Gastrocnemius medialis (tissue), 4 donors: ENCODE data around the gene WNT3A. TPM values are rescaled to one million over a fixed set of nuclear protein-coding genes. Genes with fewer than 3 reads are reported as not detected.

Source experiments
- ATAC-seq, 2 donors: fragments of 150-250 bp; one replicate each; pipeline ENCODE4 v1.9.1; 2016
- DNase-seq, 2 donors: peaks; one replicate each; pipeline ENCODE4 v3.0.0-alpha.2; 2019
- H3K27ac ChIP-seq, 4 donors: fragments of 200-600 bp; sonication (generic); 1 replicate in 1 of 4; 2 replicates in 3 of 4; pipeline ENCODE4 v1.5.1; 2016 to 2018; ENCODE audit warnings: mild to moderate bottlenecking in 2 of 4, moderate library complexity in 1 of 4
- H3K27me3 ChIP-seq, 3 donors: fragments of 200-600 bp; sonication (generic) in 2 of 3; 1 replicate in 1 of 3; 2 replicates in 2 of 3; pipeline versions ENCODE4 v1.5.1 to v1.6.0; 2016 to 2019; ENCODE audit warnings: mild to moderate bottlenecking in 1 of 3, moderate library complexity in 1 of 3
- H3K36me3 ChIP-seq, 2 donors: fragments of 200-600 bp; sonication (generic) in 1 of 2; one replicate each; pipeline ENCODE4 v1.5.1; 2017 to 2018
- H3K4me1 ChIP-seq, 2 donors: fragments of 200-600 bp; sonication (generic) in 1 of 2; one replicate each; pipeline ENCODE4 v1.5.1; 2016 to 2017; ENCODE audit warnings: mild to moderate bottlenecking in 2 of 2
- H3K4me3 ChIP-seq, 4 donors: fragments of 200-600 bp; sonication (generic) in 3 of 4; 1 replicate in 1 of 4; 2 replicates in 3 of 4; pipeline ENCODE4 v1.5.1; 2016 to 2019; ENCODE audit warnings: mild to moderate bottlenecking in 2 of 4
- H3K9me3 ChIP-seq, 3 donors: fragments of 200-600 bp; sonication (generic) in 2 of 3; 1 replicate in 1 of 3; 2 replicates in 2 of 3; pipeline ENCODE4 v1.5.1; 2016 to 2019
- POLR2A ChIP-seq, 2 donors: fragments of 450-650 bp; IDR thresholded peaks; one replicate each; pipeline ENCODE4 v1.6.1; 2017; ENCODE audit warnings: antibody characterized with exemption in 2 of 2, mild to moderate bottlenecking in 2 of 2, moderate library complexity in 2 of 2
- in situ Hi-C, 4 donors: fragments of 200-750 bp; cut with MboI; loops; one replicate each; pipeline versions ENCODE4 v1.15.0 to v1.8.0; 2017; ENCODE audit warnings: low sequenced_read_pairs in 4 of 4
- intact Hi-C: fragments of 100-400 bp; cut with DNase I; formaldehyde crosslinking; loops from one replicate; pipeline ENCODE4 v1.15.1; 2023; ENCODE audit warnings: low total_unique reads
- total RNA-seq, 4 donors: library from RNA; depleted of rRNA; stranded (reverse); fragments of >200 nt; gene quantifications; one replicate each; pipeline versions ENCODE4 v1.1.0 to v1.2.3, GENCODE V29; 2016
- TF ChIP-seq, protein P1 (sequence below), 5 experiments: fragments of 450-650 bp in 3 of 5; fragments of 200-600 bp in 2 of 5; sonication (generic) in 2 of 5; IDR thresholded peaks in 4 of 5; conservative IDR thresholded peaks in 1 of 5; 1 replicate in 4 of 5; 2 replicates in 1 of 5; pipeline ENCODE4 v1.5.1; 2016 to 2019; ENCODE audit warnings: antibody characterized with exemption in 5 of 5, mild to moderate bottlenecking in 3 of 5, moderate library complexity in 3 of 5

WNT3A gene
- total RNA-seq, 4 donors from 2014 or later, result not detected

GRCh38 chr1:228082214-228082917 lies 75.6 kb downstream of the WNT3A start, which contains the start of gene ARF1:
ARF1 (plus strand) TSS chr1:228082708; CDS start chr1:228097115, 14,407 bp downstream.
- intact Hi-C loops, result loop anchor here (1.0 to 10.0 kb wide), 7 partner anchors 21 to 1542 kb away; partner anchors contain the start of genes C1orf35, COQ8A, GUK1 and TAF5L
- in situ Hi-C loops, result loop anchor here in 1 of 4 donors (25.0 kb wide), 1 partner anchor 320 kb away; no protein-coding TSS in a partner anchor
- H3K4me3 ChIP-seq, result peak within 1 kb of the TSS; percentile 70 to 94 (median 93)
- peak; percentile 94 to 97 for TF ChIP-seq POLR2A (IDR thresholded peaks at IDR 0.05)
- TF ChIP-seq, protein P1, sequence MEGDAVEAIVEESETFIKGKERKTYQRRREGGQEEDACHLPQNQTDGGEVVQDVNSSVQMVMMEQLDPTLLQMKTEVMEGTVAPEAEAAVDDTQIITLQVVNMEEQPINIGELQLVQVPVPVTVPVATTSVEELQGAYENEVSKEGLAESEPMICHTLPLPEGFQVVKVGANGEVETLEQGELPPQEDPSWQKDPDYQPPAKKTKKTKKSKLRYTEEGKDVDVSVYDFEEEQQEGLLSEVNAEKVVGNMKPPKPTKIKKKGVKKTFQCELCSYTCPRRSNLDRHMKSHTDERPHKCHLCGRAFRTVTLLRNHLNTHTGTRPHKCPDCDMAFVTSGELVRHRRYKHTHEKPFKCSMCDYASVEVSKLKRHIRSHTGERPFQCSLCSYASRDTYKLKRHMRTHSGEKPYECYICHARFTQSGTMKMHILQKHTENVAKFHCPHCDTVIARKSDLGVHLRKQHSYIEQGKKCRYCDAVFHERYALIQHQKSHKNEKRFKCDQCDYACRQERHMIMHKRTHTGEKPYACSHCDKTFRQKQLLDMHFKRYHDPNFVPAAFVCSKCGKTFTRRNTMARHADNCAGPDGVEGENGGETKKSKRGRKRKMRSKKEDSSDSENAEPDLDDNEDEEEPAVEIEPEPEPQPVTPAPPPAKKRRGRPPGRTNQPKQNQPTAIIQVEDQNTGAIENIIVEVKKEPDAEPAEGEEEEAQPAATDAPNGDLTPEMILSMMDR (IDR thresholded peaks at IDR 0.05 in 4 of 5, conservative IDR thresholded peaks at IDR 0.05 in 1 of 5), result peak in 2 of 5 experiments; percentile 14 to 42
- peak; percentile 83 to 86 for DNase-seq
- no peaks in the 10 kb centered on the region for H3K9me3 ChIP-seq
- H3K27ac ChIP-seq, result peak within 1 kb of the TSS; percentile 89 to 96 (median 92)
- peaks cover 42 to 47% of the 10 kb centered on the region in 2 donors for H3K4me1 ChIP-seq
- ATAC-seq, result peak; percentile 75 to 76
- H3K36me3 ChIP-seq, result no peaks in the 10 kb centered on the region
- H3K27me3 ChIP-seq, result no peaks in the 10 kb centered on the region

DNA sequence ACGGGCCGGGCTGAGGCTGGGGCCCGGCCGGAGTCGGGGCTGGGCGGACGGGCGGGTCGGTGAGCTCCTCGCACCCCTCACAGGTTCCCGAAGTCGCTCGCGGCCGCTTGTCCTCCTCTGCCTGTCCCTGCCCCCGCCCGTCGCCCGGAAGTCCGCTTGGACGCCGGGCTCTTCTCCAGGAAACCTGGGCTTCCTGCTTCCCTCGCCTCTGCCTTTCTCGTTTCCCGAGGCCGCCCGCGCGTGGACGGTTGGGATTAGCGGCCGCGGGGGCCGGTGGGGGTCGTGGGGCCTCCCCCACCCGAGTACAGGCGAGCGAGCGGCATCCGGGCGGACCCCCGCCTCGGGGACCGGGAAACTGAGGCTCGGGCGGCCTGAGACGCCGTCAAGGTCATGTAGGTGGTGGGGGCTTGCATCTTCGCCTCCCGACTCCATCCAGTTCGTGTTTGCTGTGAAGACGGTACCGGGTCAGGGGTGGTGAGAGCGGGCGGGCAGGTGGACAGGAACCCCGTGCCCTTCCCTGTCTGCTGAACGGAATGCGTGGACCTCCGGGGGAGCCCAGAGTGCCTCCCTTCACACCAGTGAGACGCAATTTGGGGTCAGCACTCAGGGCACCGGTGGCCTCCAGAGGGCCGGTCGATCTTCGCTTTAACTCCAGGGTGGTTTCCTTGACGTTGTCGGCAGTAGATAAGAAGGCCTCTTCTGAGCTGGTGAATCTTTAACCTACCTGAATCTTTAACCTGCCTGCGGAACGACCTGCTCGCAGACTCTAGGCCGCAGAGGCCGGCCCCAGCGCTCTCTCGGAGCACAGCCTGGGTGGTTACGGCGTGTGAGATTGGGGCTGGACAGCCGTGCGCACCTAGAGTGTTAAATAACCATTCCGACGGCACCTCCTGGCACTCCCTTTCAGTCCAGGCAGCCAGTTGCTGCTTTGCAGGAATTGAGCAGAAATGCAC lies 76.4 kb downstream of the WNT3A start:
- peak; percentile 34 to 57 for DNase-seq

DNA sequence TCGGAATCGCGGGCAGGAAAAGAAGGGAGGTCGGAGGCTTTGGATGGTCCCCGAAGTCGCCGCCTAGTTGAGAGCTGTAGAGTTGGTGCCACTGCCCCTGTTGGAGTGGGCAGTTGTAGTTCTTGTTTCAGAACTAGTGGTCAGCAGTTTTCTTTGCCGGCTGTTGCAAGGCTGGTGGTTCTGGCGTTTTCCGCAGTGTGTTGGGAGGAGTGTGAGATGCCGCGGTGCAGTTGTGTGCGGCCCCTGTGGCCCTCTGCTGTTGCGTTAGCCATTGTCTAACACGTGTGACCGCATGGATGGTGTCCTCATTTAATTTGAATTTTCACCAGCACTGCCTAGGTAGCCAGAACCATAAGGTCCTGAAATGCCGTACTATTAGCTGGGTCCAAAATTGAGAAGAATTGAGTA lies 77.1 kb downstream of the WNT3A start:
- no peaks in the 10 kb centered on the region for H3K36me3 ChIP-seq
- peaks cover 57 to 62% of the 10 kb centered on the region in 2 donors for H3K4me1 ChIP-seq
- DNase-seq (peak in 1 of 2 donors; percentile 60), ATAC-seq (peak; percentile 13 to 36)
- H3K27me3 ChIP-seq, result no peaks in the 10 kb centered on the region
- intact Hi-C loops, result loop anchor here (1.0 to 10.0 kb wide), 6 partner anchors 24 to 1541 kb away; partner anchors contain the start of genes COQ8A, GUK1, TAF5L and URB2
- no peaks in the 10 kb centered on the region for H3K9me3 ChIP-seq
- in situ Hi-C loops, result loop anchor here in 1 of 4 donors (25.0 kb wide), 1 partner anchor 322 kb away; no protein-coding TSS in a partner anchor
- H3K27ac ChIP-seq, result peak overlapping the region; percentile 89 to 96 (median 92)
- TF ChIP-seq, protein P1 (IDR thresholded peaks at IDR 0.05 in 4 of 5, conservative IDR thresholded peaks at IDR 0.05 in 1 of 5), result no peak
- TF ChIP-seq POLR2A (IDR thresholded peaks at IDR 0.05), result peak in 1 of 2 donors; percentile 37
- H3K4me3 ChIP-seq, result peak overlapping the region; percentile 70 to 94 (median 90)

More for the DNA sequence above, 76.4 kb downstream of the WNT3A start:
- no peaks in the 10 kb centered on the region for H3K36me3 ChIP-seq
- ATAC-seq, result peak; percentile 43 to 44
- H3K9me3 ChIP-seq, result no peaks in the 10 kb centered on the region
- peak in 1 of 2 donors; percentile 6 for TF ChIP-seq POLR2A (IDR thresholded peaks at IDR 0.05)
- TF ChIP-seq, protein P1 (IDR thresholded peaks at IDR 0.05 in 4 of 5, conservative IDR thresholded peaks at IDR 0.05 in 1 of 5), result no peak
- H3K4me1 ChIP-seq, result peaks cover 50 to 55% of the 10 kb centered on the region in 2 donors
- intact Hi-C loops, result loop anchor here (1.0 to 10.0 kb wide), 7 partner anchors 20 to 1542 kb away; partner anchors contain the start of genes C1orf35, COQ8A, GUK1 and TAF5L
- H3K27me3 ChIP-seq, result no peaks in the 10 kb centered on the region
- H3K4me3 ChIP-seq, result peak overlapping the region; percentile 70 to 94 (median 90)
- in situ Hi-C loops, result loop anchor here in 1 of 4 donors (25.0 kb wide), 1 partner anchor 321 kb away; no protein-coding TSS in a partner anchor
- H3K27ac ChIP-seq, result peak overlapping the region; percentile 89 to 96 (median 92)

DNA sequence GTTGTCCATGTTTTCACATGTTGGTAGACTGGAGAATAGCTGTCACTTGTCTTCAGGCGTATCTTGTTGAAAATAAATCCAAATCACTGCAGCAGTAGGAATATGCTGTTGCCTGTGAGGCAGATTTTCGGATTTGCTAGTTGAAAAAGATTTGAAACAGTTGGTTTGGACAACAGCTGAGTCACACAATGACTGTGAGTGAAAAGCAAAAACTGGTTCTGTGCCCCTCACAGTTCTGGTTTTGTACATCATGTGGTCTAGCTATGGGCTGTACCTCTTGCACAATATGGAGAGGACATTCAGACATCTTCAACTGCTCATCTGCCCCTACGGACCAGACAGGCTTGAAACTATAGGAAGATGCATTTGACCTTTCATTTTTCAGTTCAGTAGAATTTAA lies 77.5 kb downstream of the WNT3A start:
- peak in 1 of 2 donors; percentile 26 for TF ChIP-seq POLR2A (IDR thresholded peaks at IDR 0.05)
- TF ChIP-seq, protein P1 (IDR thresholded peaks at IDR 0.05 in 4 of 5, conservative IDR thresholded peaks at IDR 0.05 in 1 of 5), result no peak
- no peaks in the 10 kb centered on the region for H3K36me3 ChIP-seq
- no peak for DNase-seq
- peaks cover 61 to 67% of the 10 kb centered on the region in 2 donors for H3K4me1 ChIP-seq
- peak overlapping the region; percentile 89 to 96 (median 92) for H3K27ac ChIP-seq
- H3K4me3 ChIP-seq, result peak overlapping the region; percentile 70 to 94 (median 90)
- in situ Hi-C loops (loop anchor here in 1 of 4 donors (25.0 kb wide), 1 partner anchor 322 kb away; no protein-coding TSS in a partner anchor), intact Hi-C loops (loop anchor here (1.0 to 10.0 kb wide), 5 partner anchors 24 to 1540 kb away; partner anchors contain the start of genes COQ8A, TAF5L, URB2 and WNT9A)
- peak; percentile 47 to 57 for ATAC-seq
- no peaks in the 10 kb centered on the region for H3K27me3 ChIP-seq
- H3K9me3 ChIP-seq, result no peaks in the 10 kb centered on the region
